ENCODE measurements around the gene TNFRSF17. TPM values are rescaled to one million over a fixed set of nuclear protein-coding genes. Genes with fewer than 3 reads are reported as not detected.
A peak's percentile ranks its signal among the peaks of the same experiment; 100 is the strongest.

TNFRSF17 gene
- total and polyA plus RNA-seq, 2 of the 8 experiments (the other 6 are each of a cell fraction or from before 2014, with no cell fraction given), result not detected

GRCh38 chr16:11916524-11917285 is 48.3 kb upstream of the TNFRSF17 start:
- CTCF ChIA-PET (ENCODE audit: partially characterized antibody), result interaction anchor here (1.1 to 2.4 kb wide), 3 partner anchors 28 to 179 kb away, joined by 3 to 14 read pairs (median 3); no protein-coding TSS in a partner anchor
- no peak for FAIRE-seq
- Histone ChIP-seq H4K8ac (ENCODE audit: extremely low read depth, insufficient read depth, low read length) (no peak overlapping the region), H3K27me3 (replicated peaks in 1 of 4; ENCODE audit: control insufficient read depth in 3 of 4, extremely low read depth in 1 of 4, insufficient read depth in 3 of 4, low read length in 3 of 4) (no peaks in the 10 kb centered on the region), H2AK5ac (ENCODE audit: low read depth, low read length) (no peak overlapping the region), H4K91ac (replicated peaks; ENCODE audit: insufficient read length, low read length) (peak overlapping the region; percentile 11), H4K20me1 (replicated peaks in 1 of 2; ENCODE audit: control insufficient read depth in 1 of 2, insufficient read depth in 2 of 2, low read length in 2 of 2) (peaks cover 7 to 12% of the 10 kb centered on the region in 2 experiments), H3K23ac (ENCODE audit: insufficient read length) (no peak overlapping the region), H3K79me1 (ENCODE audit: low read depth, low read length) (no peaks in the 10 kb centered on the region), H2BK12ac (ENCODE audit: low read depth, low read length) (no peak overlapping the region), H3K4ac (replicated peaks; ENCODE audit: insufficient read length, low read depth, low read length) (peak overlapping the region; percentile 44), H2BK120ac (replicated peaks; ENCODE audit: low read depth, low read length) (no peak overlapping the region), H3K4me1 (replicated peaks in 1 of 4; ENCODE audit: control insufficient read depth in 3 of 4, insufficient read depth in 4 of 4, low read length in 3 of 4) (peaks cover 0 to 8% (median 6%) of the 10 kb centered on the region in 4 experiments; a peak in 2 of 7 replicates), H3K9ac (replicated peaks in 1 of 4; ENCODE audit: extremely low read depth in 1 of 4, low read depth in 3 of 4, low read length in 3 of 4) (no peak overlapping the region; a peak in 1 of 7 replicates), H2BK5ac (ENCODE audit: low read depth, low read length) (no peak overlapping the region), H2BK20ac (ENCODE audit: low read length) (no peak overlapping the region), H4K5ac (ENCODE audit: insufficient read length, low read depth, low read length) (peak overlapping the region; percentile 68), H3K36me3 (ENCODE audit: control insufficient read depth in 2 of 4, insufficient read depth in 4 of 4, low read length in 3 of 4) (no peaks in the 10 kb centered on the region), H3K18ac (ENCODE audit: extremely low read depth, low read length) (peak overlapping the region; percentile 5; the same call in 1 of the 2 replicates), H3K4me2 (ENCODE audit: insufficient read depth in 1 of 2, low read depth in 2 of 2, low read length in 2 of 2) (peak overlapping the region; percentile 68 to 75), H3K14ac (ENCODE audit: insufficient read length) (no peak overlapping the region), H3K27ac (ENCODE audit: low read depth, low read length) (no peak overlapping the region), H3K9me3 (ENCODE audit: insufficient read depth in 2 of 2, low read depth in 1 of 2, low read length in 1 of 2) (no peaks in the 10 kb centered on the region), H3K79me2 (ENCODE audit: control insufficient read depth in 1 of 2, insufficient read depth in 2 of 2, low read length in 2 of 2) (peaks cover 22 to 35% of the 10 kb centered on the region in 2 experiments), H3K23me2 (ENCODE audit: low read depth, low read length) (peaks cover 12% of the 10 kb centered on the region), H2AFZ (ENCODE audit: low read length) (peak overlapping the region; percentile 53), H3K4me3 (ENCODE audit: extremely low read depth in 1 of 4, insufficient read depth in 2 of 4, low read depth in 3 of 4, low read length in 4 of 4) (peak overlapping the region; percentile 25 to 99 (median 32); a peak in 6 of 8 replicates), H2BK15ac (ENCODE audit: low read length) (no peak overlapping the region), H3K56ac (replicated peaks; ENCODE audit: insufficient read length, low read depth, low read length) (no peak overlapping the region)
- POLR2A ChIA-PET (ENCODE audit: partially characterized antibody), result interaction anchor here (0.6 to 0.9 kb wide), 2 partner anchors 54 to 66 kb away, joined by 3 to 4 read pairs; partner anchors contain the start of gene RSL1D1
- WGBS, 2 experiments (ENCODE audit: extremely low coverage in 1 of 2, insufficient coverage in 1 of 2, insufficient read length in 1 of 2, insufficient replicate concordance in 2 of 2, low coverage in 1 of 2, low lambda C conversion rate in 2 of 2, missing lambda C conversion rate in 1 of 2), result 79% methylated on average over 13 of the region's 13 CpGs; no CpG with 5 or more reads in 1 of the 2 experiments
- no peak for DNase-seq (ENCODE audit: low read depth in 1 of 2, low spot score in 2 of 2)
- TF ChIP-seq SP1 (IDR thresholded peaks at IDR 0.05; ENCODE audit: low read depth, low read length), result no peak
- TF ChIP-seq TBP (IDR thresholded peaks at IDR 0.05; ENCODE audit: low read depth, low read length), result no peak
- no peak for TF ChIP-seq PHF8 (conservative IDR thresholded peaks at IDR 0.05; ENCODE audit: low read depth, low read length)
- TF ChIP-seq POLR2AphosphoS5 (IDR thresholded peaks at IDR 0.05; ENCODE audit: low read depth, low read length), result no peak
- no peak for TF ChIP-seq GABPA (IDR thresholded peaks at IDR 0.05; ENCODE audit: borderline replicate concordance, insufficient read depth, low read length)
- TF ChIP-seq SIX5 (IDR thresholded peaks at IDR 0.05; ENCODE audit: low read depth, low read length), result no peak
- TF ChIP-seq RBBP5 (IDR thresholded peaks at IDR 0.05; ENCODE audit: borderline replicate concordance, low read depth, low read length), result no peak
- TF ChIP-seq HDAC2 (IDR thresholded peaks at IDR 0.05; ENCODE audit: borderline replicate concordance in 1 of 2, low read depth in 2 of 2, low read length in 2 of 2), result no peak
- no peak for TF ChIP-seq KDM1A (IDR thresholded peaks at IDR 0.05; ENCODE audit: borderline replicate concordance, low read length)
- no peak for TF ChIP-seq RXRA (IDR thresholded peaks at IDR 0.05; ENCODE audit: insufficient read depth, low read depth, low read length)
- TF ChIP-seq KDM5A (IDR thresholded peaks at IDR 0.05; ENCODE audit: low read length), result no peak
- TF ChIP-seq TAF1 (IDR thresholded peaks at IDR 0.05; ENCODE audit: low read depth, low read length), result no peak
- no peak for TF ChIP-seq CEBPB (IDR thresholded peaks at IDR 0.05; ENCODE audit: low read depth, low read length)

Measured in H1 (cell line).